IMR-90 (cell line): ENCODE results near the gene L3MBTL4. TPM values are rescaled to one million over a fixed set of nuclear protein-coding genes. Genes with fewer than 3 reads are reported as not detected.
A peak's percentile ranks its signal among the peaks of the same experiment; 100 is the strongest.
"Not testable (repeated sequence)": the region's sequence is repeated elsewhere in the genome, so short reads cannot be mapped to it uniquely, and the experiment has no call there.

Source experiments
- ATAC-seq: fragments of 200-7000 bp; cut with Tn5 transposase; 2 replicates; pipeline ENCODE4 v1.9.1; 2020; ENCODE audit warnings: low read depth, mild to moderate bottlenecking, moderate library complexity
- BruUV-seq: library from RNA; stranded (reverse); fragments of 400-500 nt; replicated peaks from 2 replicates; lab custom pipeline; 2021; lab: Mats Ljungman, UMichigan
- CTCF ChIA-PET: fragments of 300-600 bp; formaldehyde crosslinking; extraction: SDS; loops from one replicate; lab custom pipeline; 2021; ENCODE audit warnings: antibody characterized with exemption; lab: Yijun Ruan, JAX
- POLR2A ChIA-PET: fragments of 300-600 bp; sonication (Branson Sonifier 250); formaldehyde crosslinking; loops from one replicate; lab custom pipeline; 2022; ENCODE audit warnings: antibody characterized with exemption; ENCODE audit not compliant: unreplicated experiment; lab: Charles Lee
- DNase-seq: peaks from one replicate; pipeline ENCODE4 v3.0.0; 2013
- H2AFZ ChIP-seq: replicated peaks from 2 replicates; pipeline ENCODE3; 2013; ENCODE audit warnings: low read length, mild to moderate bottlenecking; ENCODE audit not compliant: poor library complexity
- H2AK5ac ChIP-seq: 2 replicates; pipeline ENCODE4 v1.6.1; 2013; ENCODE audit warnings: low read depth, low read length, inconsistent platforms
- H2AK9ac ChIP-seq: replicated peaks from 2 replicates; pipeline ENCODE3; 2013; ENCODE audit warnings: mild to moderate bottlenecking, low read depth, low read length, moderate library complexity; ENCODE audit not compliant: poor library complexity
- H2BK120ac ChIP-seq: 2 replicates; pipeline ENCODE4 v1.6.1; 2013; ENCODE audit warnings: low read depth, low read length, inconsistent platforms
- H2BK15ac ChIP-seq: 3 replicates; pipeline ENCODE4 v1.6.1; 2013; ENCODE audit warnings: low read depth, low read length, inconsistent platforms
- H2BK20ac ChIP-seq: 2 replicates; pipeline ENCODE4 v1.6.1; 2013; ENCODE audit warnings: low read depth, mild to moderate bottlenecking, inconsistent platforms, low read length, moderate library complexity
- H2BK5ac ChIP-seq: 2 replicates; pipeline ENCODE4 v1.6.1; 2013; ENCODE audit warnings: mild to moderate bottlenecking, low read depth, low read length, inconsistent platforms; ENCODE audit not compliant: poor library complexity, severe bottlenecking
- H3K14ac ChIP-seq: replicated peaks from 2 replicates; pipeline ENCODE4 v1.6.1; 2013; ENCODE audit warnings: low read depth, low read length, inconsistent platforms
- H3K18ac ChIP-seq: 2 replicates; pipeline ENCODE4 v1.6.1; 2013; ENCODE audit warnings: low read depth, low read length, control low read depth
- H3K23ac ChIP-seq: 2 replicates; pipeline ENCODE4 v1.6.1; 2013; ENCODE audit warnings: low read depth, low read length, inconsistent platforms
- H3K27ac ChIP-seq: 2 replicates; pipeline ENCODE4 v1.5.1; 2013; ENCODE audit warnings: mild to moderate bottlenecking, control low read depth, low read length; ENCODE audit not compliant: insufficient read depth
- H3K27me3 ChIP-seq: 2 replicates; pipeline ENCODE4 v1.6.1; 2013; ENCODE audit warnings: low read length; ENCODE audit not compliant: control insufficient read depth, insufficient read depth
- H3K36me3 ChIP-seq: 2 replicates; pipeline ENCODE4 v1.6.1; 2013; ENCODE audit warnings: low read length, mixed read lengths; ENCODE audit not compliant: control insufficient read depth, insufficient read depth
- H3K4ac ChIP-seq: 2 replicates; pipeline ENCODE4 v1.6.1; 2013; ENCODE audit warnings: low read depth, low read length, inconsistent platforms
- H3K4me1 ChIP-seq: 2 replicates; pipeline ENCODE4 v1.6.1; 2013; ENCODE audit warnings: low read length, mixed read lengths; ENCODE audit not compliant: control insufficient read depth, insufficient read depth
- H3K4me2 ChIP-seq: 2 replicates; pipeline ENCODE4 v1.6.1; 2013; ENCODE audit warnings: low read depth, mild to moderate bottlenecking, control low read depth, low read length, moderate library complexity
- H3K4me3 ChIP-seq: 2 replicates; pipeline ENCODE4 v1.5.1; 2013; ENCODE audit warnings: low read depth, mild to moderate bottlenecking, control low read depth, low read length, moderate library complexity; ENCODE audit not compliant: insufficient read depth
- H3K56ac ChIP-seq: 2 replicates; pipeline ENCODE4 v1.6.1; 2013; ENCODE audit warnings: low read length, inconsistent platforms; ENCODE audit not compliant: insufficient read depth; ENCODE audit errors: extremely low read depth
- H3K79me1 ChIP-seq, 2 experiments: 2 replicates each; pipeline ENCODE4 v1.6.1; 2013; ENCODE audit warnings: low read length in 2 of 2, inconsistent platforms in 1 of 2, low read depth in 1 of 2
- H3K9ac ChIP-seq: 2 replicates; pipeline ENCODE4 v1.6.1; 2013; ENCODE audit warnings: low read depth, low read length, control low read depth
- H3K9me1 ChIP-seq: 2 replicates; pipeline ENCODE4 v1.6.1; 2013; ENCODE audit warnings: low read length, inconsistent platforms; ENCODE audit not compliant: insufficient read depth
- H3K9me3 ChIP-seq: 2 replicates; pipeline ENCODE4 v1.6.1; 2013; ENCODE audit warnings: low read length; ENCODE audit not compliant: control insufficient read depth, insufficient read depth
- H4K20me1 ChIP-seq: 2 replicates; pipeline ENCODE4 v1.6.1; 2013; ENCODE audit warnings: low read length, inconsistent platforms; ENCODE audit not compliant: insufficient read depth
- H4K5ac ChIP-seq: 2 replicates; pipeline ENCODE4 v1.6.1; 2013; ENCODE audit warnings: mild to moderate bottlenecking, low read depth, low read length, control low read depth
- H4K8ac ChIP-seq, 2 experiments: 2 replicates each; pipeline ENCODE4 v1.6.1; 2013; ENCODE audit warnings: low read depth in 2 of 2, low read length in 2 of 2, control low read depth in 1 of 2, inconsistent platforms in 1 of 2
- H4K91ac ChIP-seq: 2 replicates; pipeline ENCODE4 v1.6.1; 2013; ENCODE audit warnings: low read depth, low read length, inconsistent platforms; ENCODE audit not compliant: insufficient read depth
- BHLHE40 ChIP-seq: fragments of 150-350 bp; IDR thresholded peaks from 2 replicates; pipeline ENCODE4 v1.6.1; 2016; ENCODE audit warnings: mild to moderate bottlenecking, low read depth, low read length
- CHD1 ChIP-seq: IDR thresholded peaks from 2 replicates; pipeline ENCODE4 v1.6.1; 2012; ENCODE audit warnings: low read depth, low read length, improper control_type of control experiment
- MAFK ChIP-seq: IDR thresholded peaks from 2 replicates; pipeline ENCODE4 v1.6.1; 2012; ENCODE audit warnings: low read depth, low read length, improper control_type of control experiment
- RAD21 ChIP-seq: IDR thresholded peaks from 2 replicates; pipeline ENCODE4 v1.6.1; 2012; ENCODE audit warnings: low read length, improper control_type of control experiment
- SMC3 ChIP-seq: fragments of 150-350 bp; IDR thresholded peaks from 2 replicates; pipeline ENCODE4 v1.6.1; 2016; ENCODE audit warnings: low read depth, mild to moderate bottlenecking, antibody characterized with exemption, low read length, moderate library complexity
- WGBS, 2 experiments: methylation state at CpG; one replicate each; pipeline versions ENCODE4 v1.1.5 to v1.1.7; 2013; ENCODE audit warnings: missing lambda C conversion rate in 2 of 2; ENCODE audit not compliant: insufficient read length in 1 of 2; ENCODE audit errors: extremely low coverage in 2 of 2; 5-methylcytosine and 5-hydroxymethylcytosine counted together
- dilution Hi-C: fragments of 300-500 bp; cut with HindIII; formaldehyde crosslinking; loops from one replicate; pipeline ENCODE4 v1.14.3; 2018; ENCODE audit warnings: low sequenced_read_pairs; ENCODE audit not compliant: unreplicated experiment
- in situ Hi-C: fragments of 300-500 bp; cut with MboI; formaldehyde crosslinking; loops from 3 replicates; pipeline ENCODE4 v1.14.3; 2019; ENCODE audit warnings: low sequenced_read_pairs, inconsistent platforms, mixed read lengths
- intact Hi-C: fragments of 100-400 bp; cut with micrococcal nuclease; formaldehyde crosslinking; loops from 2 replicates; pipeline ENCODE4 v1.10.0; 2022
- polyA plus RNA-seq, 3 experiments: library from polyadenylated mRNA; depleted of rRNA; stranded (reverse); fragments of >200 nt; gene quantifications; 2 replicates each; pipeline ENCODE4 v1.2.3, GENCODE V29; 2012; ENCODE audit warnings: low replicate concordance in 1 of 3
- total RNA-seq: library from RNA; depleted of rRNA; stranded (reverse); fragments of >200 nt; gene quantifications from 2 replicates; pipeline ENCODE4 v1.2.3, GENCODE V29; 2012

L3MBTL4 gene
- total and polyA plus RNA-seq, 2 of the 4 experiments (the other 2 are of a cell fraction) = under 0.01 to 0.02 TPM

DNA sequence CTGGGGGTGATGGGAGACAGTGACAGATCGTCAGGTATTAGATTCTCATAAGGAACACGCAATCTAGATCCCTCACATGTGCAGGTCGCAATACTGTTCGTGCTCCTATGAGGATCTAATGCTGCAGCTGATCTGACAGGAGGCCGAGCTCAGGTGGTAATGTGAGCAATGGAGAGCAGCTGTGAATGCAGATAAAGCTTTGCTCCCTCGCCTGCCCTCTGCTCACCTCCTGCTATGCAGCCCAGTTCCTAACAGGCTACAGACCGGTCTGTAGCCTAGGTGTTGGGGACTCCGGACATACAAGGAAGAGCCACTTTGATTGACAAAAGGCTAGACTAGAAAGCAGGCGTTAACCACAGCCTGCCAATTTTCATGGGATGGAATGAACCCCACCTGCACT, 335.8 kb downstream of the L3MBTL4 start:
- Histone ChIP-seq H2BK120ac (no peak overlapping the region), H3K27ac (no peak overlapping the region), H3K9me1 (peaks cover 2% of the 10 kb centered on the region; the same call in 1 of the 2 replicates), H3K4me3 (no peak overlapping the region), H4K8ac (no peak overlapping the region), H3K9ac (no peak overlapping the region), H3K18ac (no peak overlapping the region), H3K23ac (no peak overlapping the region), H2AFZ (peak overlapping the region; percentile 33), H3K9me3 (no peaks in the 10 kb centered on the region), H4K5ac (no peak overlapping the region), H2BK5ac (no peak overlapping the region), H3K4me1 (no peaks in the 10 kb centered on the region), H3K56ac (no peak overlapping the region), H2BK15ac (no peak overlapping the region), H4K91ac (no peak overlapping the region), H3K14ac (no peak overlapping the region), H2AK9ac (no peak overlapping the region), H3K4ac (no peak overlapping the region), H3K27me3 (no peaks in the 10 kb centered on the region), H3K79me1 (no peaks in the 10 kb centered on the region), H3K4me2 (no peak overlapping the region), H2BK20ac (no peak overlapping the region), H4K20me1 (no peaks in the 10 kb centered on the region), H3K36me3 (no peaks in the 10 kb centered on the region), H2AK5ac (no peak overlapping the region)
- in situ Hi-C loops (no loop called here), dilution Hi-C loops (no loop called here), intact Hi-C loops (no loop called here)
- no peak for DNase-seq
- ChIA-PET CTCF (no interaction called here), POLR2A (no interaction called here)
- 80% methylated on average over 1 of the region's 9 CpGs; no CpG with 5 or more reads in 1 of the 2 experiments for WGBS, 2 experiments
- TF ChIP-seq SMC3 (no peak), CHD1 (no peak), BHLHE40 (no peak), MAFK (no peak), RAD21 (no peak)
- ATAC-seq = no peak
- BruUV-seq = no TSS peak

DNA sequence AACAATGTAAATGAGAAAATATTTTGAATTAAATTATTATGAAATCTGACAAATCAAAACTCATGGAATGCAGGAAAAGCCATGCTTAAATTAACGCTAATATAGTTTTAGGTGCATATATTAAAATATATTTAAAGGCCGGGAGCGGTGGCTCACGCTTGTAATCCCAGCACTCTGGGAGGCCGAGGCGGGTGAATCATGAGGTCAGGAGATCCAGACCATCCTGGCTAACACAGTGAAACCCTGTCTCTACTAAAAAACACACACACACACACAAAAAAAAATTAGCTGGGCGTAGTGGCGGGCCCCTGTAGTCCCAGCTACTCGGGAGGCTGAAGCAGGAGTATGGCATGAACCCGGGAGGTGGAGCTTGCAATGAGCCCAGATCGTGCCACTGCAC, 342.3 kb downstream of the L3MBTL4 start:
- ATAC-seq = not testable (repeated sequence)

More for the DNA sequence above, 342.3 kb downstream of the L3MBTL4 start:
- H2BK120ac ChIP-seq, H3K23ac ChIP-seq, H4K20me1 ChIP-seq, H3K27me3 ChIP-seq, in situ Hi-C loops, H4K8ac ChIP-seq, H3K9me1 ChIP-seq, DNase-seq, H2AK9ac ChIP-seq, H3K4me1 ChIP-seq, H3K18ac ChIP-seq, H4K5ac ChIP-seq, intact Hi-C loops, BruUV-seq, CTCF ChIA-PET, H2BK5ac ChIP-seq, dilution Hi-C loops, H3K4me2 ChIP-seq, H3K27ac ChIP-seq, H2BK20ac ChIP-seq, H4K91ac ChIP-seq, H3K14ac ChIP-seq, H3K4ac ChIP-seq, H3K79me1 ChIP-seq, H3K9ac ChIP-seq, H3K4me3 ChIP-seq, H2BK15ac ChIP-seq, H2AFZ ChIP-seq, H3K56ac ChIP-seq, H3K36me3 ChIP-seq, POLR2A ChIA-PET, H2AK5ac ChIP-seq, H3K9me3 ChIP-seq: not testable (repeated sequence)
- WGBS, 2 experiments = no CpG with 5 or more reads among the region's 11 CpGs
